Right lobe of liver (tissue), 6 donors: ENCODE results near the gene NOL11. TPM values are rescaled to one million over a fixed set of nuclear protein-coding genes. Genes with fewer than 3 reads are reported as not detected.
A peak's percentile ranks its signal among the peaks of the same experiment; 100 is the strongest.
"Not testable (repeated sequence)": the region's sequence is repeated elsewhere in the genome, so short reads cannot be mapped to it uniquely, and the experiment has no call there.

Source experiments
- ATAC-seq, 4 donors: fragments of 200-7000 bp; cut with Tn5 transposase; one replicate each; pipeline ENCODE4 v1.9.1; 2020; ENCODE audit warnings: mild to moderate bottlenecking in 4 of 4, moderate library complexity in 4 of 4
- DNase-seq, 3 donors: peaks; one replicate each; pipeline ENCODE4 v3.0.0-alpha.2; 2020
- H3K27ac ChIP-seq, 3 donors: fragments of 200-600 bp; one replicate each; pipeline ENCODE4 v1.8.0; 2022
- H3K27me3 ChIP-seq, 2 donors: fragments of 200-600 bp; one replicate each; pipeline ENCODE4 v1.8.0; 2022
- H3K36me3 ChIP-seq, 4 donors: fragments of 200-600 bp; sonication (generic) in 1 of 4; one replicate each; pipeline versions ENCODE4 v1.5.1 to v1.8.0; 2017 to 2022; ENCODE audit warnings: control low read depth in 1 of 4
- H3K4me1 ChIP-seq, 4 donors: fragments of 200-600 bp; sonication (generic) in 1 of 4; one replicate each; pipeline versions ENCODE4 v1.5.1 to v1.8.0; 2017 to 2022; ENCODE audit warnings: control low read depth in 1 of 4
- H3K4me3 ChIP-seq, 3 donors: fragments of 200-600 bp; one replicate each; pipeline ENCODE4 v1.8.0; 2022
- H3K9me3 ChIP-seq, 4 donors: fragments of 200-600 bp; sonication (generic) in 1 of 4; one replicate each; pipeline versions ENCODE4 v1.5.1 to v1.8.0; 2017 to 2022; ENCODE audit warnings: control low read depth in 1 of 4
- CTCF ChIP-seq, 4 donors: fragments of 200-600 bp in 3 of 4; fragments of 450-650 bp in 1 of 4; IDR thresholded peaks; one replicate each; pipeline versions ENCODE4 v1.5.1 to v1.8.0; 2016 to 2022; ENCODE audit warnings: antibody characterized with exemption in 4 of 4, mild to moderate bottlenecking in 2 of 4
- POLR2A ChIP-seq: fragments of 450-650 bp; IDR thresholded peaks from one replicate; pipeline ENCODE4 v1.6.1; 2017; ENCODE audit warnings: antibody characterized with exemption, mild to moderate bottlenecking
- whole genome bisulfite sequencing: methylation state at CpG from one replicate; pipeline ENCODE4 v1.1.6; 2018; ENCODE audit warnings: low coverage, low lambda C conversion rate; ENCODE audit not compliant: insufficient coverage; ENCODE audit errors: missing lambda C conversion rate; 5-methylcytosine and 5-hydroxymethylcytosine counted together
- intact Hi-C, 2 donors: fragments of 100-400 bp; cut with DNase I; formaldehyde crosslinking; loops; one replicate each; pipeline versions ENCODE4 v1.11.2 to v1.14.1; 2022
- total RNA-seq, 6 experiments: library from RNA; depleted of rRNA in 2 of 6; stranded (reverse); fragments of >200 nt in 2 of 6; fragmentation: NEBNext Ultra II Directional in 3 of 6; extraction: Animal tissue kit (Norgen Biotek cat#: 25700) in 3 of 6; gene quantifications; one replicate each; pipeline versions ENCODE4 v1.1.0 to v1.2.4, GENCODE V29; 2016 to 2023
- donor health status: DM: no; HTN: yes; CAD: no.
- donor health status: DM: no; HTN: no; CAD: no.
- donor health status: DM: no; HTN: no; CAD: no.
- donor health status: DM: no; HTN: yes; CAD: no.
- donor health status: DM: no; HTN: yes; CAD: no.

The NOL11 gene
- total RNA-seq, 6 experiments from 2014 or later: 15.8 to 22.1 (median 19.5) TPM

- Histone ChIP-seq H3K9me3 (no peaks in the 10 kb centered on the region), H3K36me3 (peaks cover 0 to 64% (median 17%) of the 10 kb centered on the region in 4 donors), H3K27ac (no peak overlapping the region), H3K4me3 (no peak overlapping the region), H3K27me3 (no peaks in the 10 kb centered on the region), H3K4me1 (no peaks in the 10 kb centered on the region)
- DNase-seq: no peak
- 68% methylated on average over 14 of the region's 14 CpGs for WGBS
- intact Hi-C loops: no loop called here
- no peak for ATAC-seq
- TF ChIP-seq CTCF (IDR thresholded peaks at IDR 0.05) (no peak), POLR2A (no peak)
These were observed 29.2 kb downstream of the NOL11 start for GRCh38 chr17:67746704-67747571.

- Histone ChIP-seq H3K36me3 (peaks cover 0 to 56% (median 15%) of the 10 kb centered on the region in 4 donors), H3K4me3 (no peak overlapping the region), H3K27ac (no peak overlapping the region), H3K4me1 (no peaks in the 10 kb centered on the region), H3K9me3 (no peaks in the 10 kb centered on the region), H3K27me3 (no peaks in the 10 kb centered on the region)
- intact Hi-C loops: no loop called here
- 75% methylated on average over 2 of the region's 2 CpGs for WGBS
- TF ChIP-seq CTCF (IDR thresholded peaks at IDR 0.05): no peak
- no peak for TF ChIP-seq POLR2A
- DNase-seq (no peak), ATAC-seq (no peak)
These were observed 30.0 kb downstream of the NOL11 start for GRCh38 chr17:67747681-67748235.

- Histone ChIP-seq H3K27ac (no peak overlapping the region), H3K4me3 (no peak overlapping the region), H3K9me3 (no peaks in the 10 kb centered on the region), H3K36me3 (peaks cover 0 to 38% (median 6%) of the 10 kb centered on the region in 4 donors), H3K4me1 (no peaks in the 10 kb centered on the region), H3K27me3 (no peaks in the 10 kb centered on the region)
- no peak for DNase-seq
- ATAC-seq: no peak
- 78% methylated on average over 2 of the region's 4 CpGs for WGBS
- TF ChIP-seq POLR2A (no peak), CTCF (IDR thresholded peaks at IDR 0.05) (no peak)
- intact Hi-C loops: no loop called here
These were observed 32.3 kb downstream of the NOL11 start for GRCh38 chr17:67750067-67750466.

GRCh38 chr17:67751101-67752074 is 33.7 kb downstream of the NOL11 start:
- ATAC-seq (peak in 2 of 4 donors; percentile 23 to 40), DNase-seq (no peak)
- Histone ChIP-seq H3K4me1 (no peaks in the 10 kb centered on the region), H3K36me3 (peaks cover 0 to 27% (median 1%) of the 10 kb centered on the region in 4 donors), H3K9me3 (no peaks in the 10 kb centered on the region), H3K27ac (no peak overlapping the region), H3K4me3 (no peak overlapping the region), H3K27me3 (no peaks in the 10 kb centered on the region)
- TF ChIP-seq POLR2A (no peak), CTCF (IDR thresholded peaks at IDR 0.05) (no peak)
- intact Hi-C loops: no loop called here
- 68% methylated on average over 3 of the region's 9 CpGs for whole genome bisulfite sequencing

GRCh38 chr17:67752160-67752559 is 34.4 kb downstream of the NOL11 start:
- H3K36me3 ChIP-seq: peaks cover 0 to 20% (median 0%) of the 10 kb centered on the region in 4 donors
- H3K4me1 ChIP-seq, H3K27ac ChIP-seq, ATAC-seq, H3K27me3 ChIP-seq, H3K4me3 ChIP-seq, DNase-seq, intact Hi-C loops, H3K9me3 ChIP-seq: not testable (repeated sequence)
- WGBS: 90% methylated on average over 2 of the region's 3 CpGs
